Measurements from ENCODE around the gene C16orf92. TPM values are rescaled to one million over a fixed set of nuclear protein-coding genes. Genes with fewer than 3 reads are reported as not detected.
"Not testable (repeated sequence)": the region's sequence is repeated elsewhere in the genome, so short reads cannot be mapped to it uniquely, and the experiment has no call there.

Gene C16orf92
- total RNA-seq, 2 donors from 2014 or later: not detected

DNA sequence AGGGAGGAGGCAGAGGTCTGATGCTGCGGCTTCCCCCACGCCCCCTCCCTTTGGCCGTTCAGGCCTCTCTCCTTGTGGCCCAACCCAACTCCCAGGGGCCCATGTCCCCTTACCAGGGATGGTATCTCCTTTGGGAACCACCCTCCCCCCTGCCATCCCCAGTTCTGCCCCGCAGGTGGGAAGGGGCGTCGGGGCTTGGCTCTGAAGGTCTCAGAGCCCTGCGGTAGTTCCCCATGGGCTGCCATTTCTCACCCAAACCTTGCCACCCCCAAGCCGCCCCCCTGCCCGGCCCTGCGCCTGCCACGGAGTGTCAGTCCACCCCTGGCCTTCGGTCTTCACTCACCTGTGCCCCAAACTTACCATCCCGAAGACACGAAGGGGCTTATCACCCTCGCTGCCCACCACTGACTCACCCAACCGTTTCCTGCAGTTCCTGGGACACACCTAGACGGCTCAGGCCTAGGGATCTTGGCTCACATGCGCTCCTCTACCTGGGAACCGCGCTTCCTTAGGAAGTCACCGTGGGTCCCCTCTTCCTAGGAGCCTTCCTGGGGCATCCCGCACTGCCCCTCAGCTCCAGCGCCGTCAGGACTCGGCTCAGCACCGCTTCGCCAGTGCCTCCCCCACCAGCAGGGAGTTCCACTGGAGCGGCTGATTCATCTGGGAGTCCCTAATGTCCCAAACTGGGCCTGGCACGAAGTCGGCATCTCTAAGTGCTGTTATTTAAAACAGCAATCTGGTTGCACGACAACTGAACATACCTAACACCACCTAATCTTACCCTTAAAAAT lies 11.1 kb upstream of the C16orf92 start:
- no peaks in the 10 kb centered on the region for H3K9me3 ChIP-seq
- no peak overlapping the region for H3K4me3 ChIP-seq
- intact Hi-C loops (cut with DNase I): no loop called here
- no peaks in the 10 kb centered on the region for H3K4me1 ChIP-seq (replicated peaks)
- TF ChIP-seq POLR2A (IDR thresholded peaks at IDR 0.05): no peak
- TF ChIP-seq POLR2AphosphoS5 (IDR thresholded peaks at IDR 0.05): no peak
- TF ChIP-seq, protein P1, sequence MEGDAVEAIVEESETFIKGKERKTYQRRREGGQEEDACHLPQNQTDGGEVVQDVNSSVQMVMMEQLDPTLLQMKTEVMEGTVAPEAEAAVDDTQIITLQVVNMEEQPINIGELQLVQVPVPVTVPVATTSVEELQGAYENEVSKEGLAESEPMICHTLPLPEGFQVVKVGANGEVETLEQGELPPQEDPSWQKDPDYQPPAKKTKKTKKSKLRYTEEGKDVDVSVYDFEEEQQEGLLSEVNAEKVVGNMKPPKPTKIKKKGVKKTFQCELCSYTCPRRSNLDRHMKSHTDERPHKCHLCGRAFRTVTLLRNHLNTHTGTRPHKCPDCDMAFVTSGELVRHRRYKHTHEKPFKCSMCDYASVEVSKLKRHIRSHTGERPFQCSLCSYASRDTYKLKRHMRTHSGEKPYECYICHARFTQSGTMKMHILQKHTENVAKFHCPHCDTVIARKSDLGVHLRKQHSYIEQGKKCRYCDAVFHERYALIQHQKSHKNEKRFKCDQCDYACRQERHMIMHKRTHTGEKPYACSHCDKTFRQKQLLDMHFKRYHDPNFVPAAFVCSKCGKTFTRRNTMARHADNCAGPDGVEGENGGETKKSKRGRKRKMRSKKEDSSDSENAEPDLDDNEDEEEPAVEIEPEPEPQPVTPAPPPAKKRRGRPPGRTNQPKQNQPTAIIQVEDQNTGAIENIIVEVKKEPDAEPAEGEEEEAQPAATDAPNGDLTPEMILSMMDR (IDR thresholded peaks at IDR 0.05): no peak
- WGBS: 28% methylated on average over 29 of the region's 31 CpGs
- H3K36me3 ChIP-seq: no peaks in the 10 kb centered on the region
- no peak overlapping the region for H3K27ac ChIP-seq
- peaks cover 13% of the 10 kb centered on the region for H3K27me3 ChIP-seq (replicated peaks; ENCODE audit: insufficient read depth)
- no peak for DNase-seq (ENCODE audit: low spot score)

DNA sequence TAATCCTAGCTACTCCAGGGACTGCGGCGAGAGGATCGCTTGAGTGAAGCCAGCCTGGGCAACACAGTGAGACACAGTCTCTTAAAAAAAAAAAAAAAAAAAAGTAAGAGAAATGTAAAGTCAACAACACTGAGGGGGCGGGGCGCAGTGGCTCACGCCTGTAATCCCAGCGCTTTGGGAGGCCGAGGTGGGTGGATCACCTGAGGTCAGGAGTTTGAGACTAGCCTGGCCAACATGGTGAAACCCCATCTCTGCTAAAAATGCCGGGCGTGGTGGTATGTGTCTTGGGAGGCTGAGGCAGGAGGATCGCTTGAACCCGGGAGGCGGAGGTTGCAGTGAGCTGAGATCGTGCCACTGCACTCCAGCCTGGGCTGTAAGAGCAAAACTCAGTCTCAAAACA lies 10.4 kb upstream of the C16orf92 start:
- intact Hi-C loops (cut with DNase I); DNase-seq (ENCODE audit: low spot score): not testable (repeated sequence)
- 82% methylated on average over 14 of the region's 14 CpGs for WGBS

DNA sequence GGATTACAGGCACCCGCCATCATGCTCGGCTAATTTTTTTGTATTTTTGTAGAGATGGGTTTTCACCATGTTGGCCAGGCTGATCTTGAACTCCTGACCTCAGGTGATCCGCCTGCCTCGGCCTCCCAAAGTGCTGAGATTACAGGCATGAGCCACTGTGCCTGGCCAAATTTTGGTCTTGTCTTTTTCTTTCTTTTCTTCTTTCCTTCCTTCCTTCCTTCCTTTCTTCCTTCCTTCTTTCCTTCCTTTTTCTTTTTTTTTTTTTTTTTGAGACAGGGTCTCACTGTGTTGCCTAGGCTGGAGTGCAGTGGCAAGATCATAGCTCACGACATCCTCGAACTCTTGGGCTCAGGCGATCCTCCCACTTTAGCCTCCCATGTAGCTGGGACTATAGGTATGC lies 7.5 kb upstream of the C16orf92 start:
- H3K36me3 ChIP-seq; intact Hi-C loops (cut with DNase I); H3K4me3 ChIP-seq; DNase-seq (ENCODE audit: low spot score); H3K9me3 ChIP-seq; H3K4me1 ChIP-seq (replicated peaks); H3K27me3 ChIP-seq (replicated peaks; ENCODE audit: insufficient read depth); H3K27ac ChIP-seq: not testable (repeated sequence)
- 92% methylated on average over 7 of the region's 7 CpGs for WGBS

More for the DNA sequence above, 10.4 kb upstream of the C16orf92 start:
- not testable (repeated sequence) for H3K36me3 ChIP-seq; H3K4me3 ChIP-seq; H3K27ac ChIP-seq; H3K9me3 ChIP-seq; H3K4me1 ChIP-seq (replicated peaks)
- peaks cover 13% of the 10 kb centered on the region for H3K27me3 ChIP-seq (replicated peaks; ENCODE audit: insufficient read depth)

DNA sequence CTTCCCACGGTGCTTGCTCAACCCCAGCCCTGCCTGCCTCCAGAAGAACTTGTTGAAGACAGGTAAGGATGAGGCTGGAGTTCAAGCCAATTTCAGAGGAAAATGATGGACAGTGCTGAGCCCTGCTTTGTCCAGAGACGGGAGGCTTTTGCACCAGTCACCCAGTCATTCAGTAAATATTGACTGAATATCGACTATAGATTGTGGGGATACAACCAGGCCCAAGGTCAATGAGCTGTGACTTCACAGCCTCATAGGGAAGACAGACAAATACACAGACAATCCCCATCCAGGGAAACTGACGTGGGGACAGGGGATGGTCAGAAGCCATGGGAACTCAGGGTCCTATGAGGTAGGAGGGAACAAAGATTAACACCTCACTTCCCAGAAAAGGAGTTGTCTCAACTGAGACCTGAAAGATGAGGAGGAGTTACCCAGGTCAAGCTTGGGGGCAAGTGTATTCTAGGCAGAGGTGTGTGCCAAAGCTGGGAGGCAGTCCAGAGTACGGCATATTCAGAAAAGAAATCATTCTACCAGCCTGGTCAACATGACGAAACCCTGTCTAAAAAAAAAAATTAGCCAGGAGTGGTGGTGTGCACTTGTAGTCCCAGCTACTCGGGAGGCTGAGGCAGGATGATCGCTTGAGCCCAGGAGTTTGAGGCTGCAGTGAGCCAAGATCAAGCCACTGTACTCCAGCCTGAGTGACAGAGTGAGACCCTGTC lies 6.3 kb upstream of the C16orf92 start:
- WGBS: 72% methylated on average over 8 of the region's 8 CpGs
- intact Hi-C loops (cut with DNase I): no loop called here
- TF ChIP-seq POLR2AphosphoS5 (IDR thresholded peaks at IDR 0.05) (no peak), POLR2A (IDR thresholded peaks at IDR 0.05) (no peak)
- TF ChIP-seq, protein P1 (IDR thresholded peaks at IDR 0.05): no peak

DNA sequence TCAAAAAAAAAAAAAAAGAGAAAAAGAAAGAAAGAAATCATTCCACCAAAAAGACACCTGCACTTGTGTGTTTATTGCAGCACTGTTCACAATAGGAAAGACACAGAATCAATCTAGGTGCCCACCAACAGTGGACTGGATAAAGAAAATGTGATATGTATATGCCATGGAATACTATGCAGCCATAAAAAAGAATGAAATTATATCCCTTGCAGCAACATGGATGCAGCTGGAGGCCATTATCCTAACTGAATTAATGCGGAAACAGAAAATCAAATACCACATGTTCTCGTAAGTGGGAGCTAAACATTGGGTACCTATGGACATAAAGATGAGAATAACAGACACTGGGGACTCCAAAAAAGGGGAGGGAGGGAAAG lies 5.7 kb upstream of the C16orf92 start:
- intact Hi-C loops (cut with DNase I): no loop called here
- Histone ChIP-seq H3K36me3 (no peaks in the 10 kb centered on the region), H3K4me1 (replicated peaks) (no peaks in the 10 kb centered on the region), H3K27me3 (replicated peaks; ENCODE audit: insufficient read depth) (no peaks in the 10 kb centered on the region), H3K27ac (no peak overlapping the region), H3K4me3 (no peak overlapping the region), H3K9me3 (no peaks in the 10 kb centered on the region)
- DNase-seq (ENCODE audit: low spot score): no peak
- WGBS: 97% methylated on average over 2 of the region's 2 CpGs
- TF ChIP-seq POLR2AphosphoS5 (IDR thresholded peaks at IDR 0.05) (no peak), POLR2A (IDR thresholded peaks at IDR 0.05) (no peak)
- TF ChIP-seq, protein P1 (IDR thresholded peaks at IDR 0.05): no peak

More for the DNA sequence above, 6.3 kb upstream of the C16orf92 start:
- H3K9me3 ChIP-seq: no peaks in the 10 kb centered on the region
- H3K36me3 ChIP-seq: no peaks in the 10 kb centered on the region
- H3K27me3 ChIP-seq (replicated peaks; ENCODE audit: insufficient read depth): no peaks in the 10 kb centered on the region
- no peak for DNase-seq (ENCODE audit: low spot score)
- H3K4me1 ChIP-seq (replicated peaks): no peaks in the 10 kb centered on the region
- H3K4me3 ChIP-seq: no peak overlapping the region
- no peak overlapping the region for H3K27ac ChIP-seq

DNA sequence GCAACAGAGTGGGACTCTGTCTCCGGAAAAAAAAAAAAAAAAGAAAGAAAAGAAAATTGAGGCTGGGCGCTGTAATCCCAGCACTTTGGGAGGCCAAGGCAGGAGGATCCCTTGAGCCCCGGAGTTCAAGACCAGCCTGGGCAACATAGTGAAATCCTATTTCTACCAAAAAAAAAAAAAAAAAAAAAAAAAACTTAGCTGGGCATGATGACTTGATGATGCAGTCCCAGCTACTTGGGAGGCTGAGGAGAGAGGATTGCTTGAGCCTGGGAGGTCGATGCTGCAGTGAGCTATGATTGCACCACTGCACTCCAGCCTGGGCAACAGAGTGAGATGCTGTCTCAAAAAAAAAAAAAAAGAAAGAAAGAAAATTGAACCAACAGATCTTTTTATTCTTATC lies 5.1 kb upstream of the C16orf92 start:
- H3K4me3 ChIP-seq; H3K27me3 ChIP-seq (replicated peaks; ENCODE audit: insufficient read depth); H3K9me3 ChIP-seq; DNase-seq (ENCODE audit: low spot score); intact Hi-C loops (cut with DNase I); H3K36me3 ChIP-seq; H3K4me1 ChIP-seq (replicated peaks); H3K27ac ChIP-seq: not testable (repeated sequence)
- 78% methylated on average over 4 of the region's 4 CpGs for WGBS
